ENCODE measurements around the gene HTR4. TPM values are rescaled to one million over a fixed set of nuclear protein-coding genes. Genes with fewer than 3 reads are reported as not detected.

HTR4 gene
- polyA plus RNA-seq, 1 donor (not counting 4 experiments of a cell fraction or from before 2014, with no cell fraction given) = not detected

- TF ChIP-seq EZH2 (IDR thresholded peaks at IDR 0.05; ENCODE audit: low read length) = no peak
- no peak for TF ChIP-seq CTCF (optimal IDR thresholded peaks at IDR 0.05 in 1 of 3, IDR thresholded peaks at IDR 0.05 in 1 of 3, conservative IDR thresholded peaks at IDR 0.05 in 1 of 3; ENCODE audit: extremely low read depth in 1 of 3, insufficient read depth in 2 of 3, low read length in 3 of 3)
- H3K4me1 ChIP-seq (ENCODE audit: control insufficient read depth, extremely low read depth, insufficient read depth, low read length) = no peaks in the 10 kb centered on the region
- no peaks in the 10 kb centered on the region for H3K79me2 ChIP-seq (ENCODE audit: control insufficient read depth, insufficient read depth, low read length)
- H3K4me2 ChIP-seq (ENCODE audit: control insufficient read depth, extremely low read depth, insufficient read depth, low read depth, low read length) = no peak overlapping the region
- no peaks in the 10 kb centered on the region for H3K9me3 ChIP-seq (ENCODE audit: control insufficient read depth, low read depth, low read length)
- DNase-seq (ENCODE audit: low read depth, low spot score) (no peak), FAIRE-seq (no peak)
- H4K20me1 ChIP-seq (ENCODE audit: control insufficient read depth, extremely low read depth, insufficient read depth, low read length) = no peaks in the 10 kb centered on the region
- dilution Hi-C loops (cut with MboI; ENCODE audit: extremely low pct_ligation_motif_present, low sequenced_read_pairs) = no loop called here
- no peak overlapping the region for H3K9ac ChIP-seq (ENCODE audit: control insufficient read depth, extremely low read depth, insufficient read depth, low read length)
- H3K27me3 ChIP-seq (ENCODE audit: control insufficient read depth, extremely low read depth, insufficient read depth, low read length) = no peaks in the 10 kb centered on the region
- no peak overlapping the region for H3K27ac ChIP-seq (ENCODE audit: control insufficient read depth, insufficient read depth, low read length)
- H3K4me3 ChIP-seq (ENCODE audit: control insufficient read depth in 2 of 3, extremely low read depth in 1 of 3, insufficient read depth in 2 of 3, low read depth in 1 of 3, low read length in 3 of 3) = no peak overlapping the region
- no peak overlapping the region for H2AFZ ChIP-seq (ENCODE audit: control insufficient read depth, low read length)
- no peaks in the 10 kb centered on the region for H3K36me3 ChIP-seq (ENCODE audit: control insufficient read depth in 2 of 2, extremely low read depth in 1 of 2, insufficient read depth in 2 of 2, low read length in 2 of 2)
- H3K9me1 ChIP-seq (ENCODE audit: control insufficient read depth, extremely low read depth, insufficient read depth, low read length) = no peaks in the 10 kb centered on the region
Observed at GRCh38 chr5:148697180-148697808, 43.0 kb upstream of the HTR4 start.

GRCh38 chr5:148696187-148697036 lies 42.1 kb upstream of the HTR4 start:
- no peak overlapping the region for H3K4me3 ChIP-seq (ENCODE audit: control insufficient read depth in 2 of 3, extremely low read depth in 1 of 3, insufficient read depth in 2 of 3, low read depth in 1 of 3, low read length in 3 of 3)
- H2AFZ ChIP-seq (ENCODE audit: control insufficient read depth, low read length) = no peak overlapping the region
- no peaks in the 10 kb centered on the region for H3K79me2 ChIP-seq (ENCODE audit: control insufficient read depth, insufficient read depth, low read length)
- dilution Hi-C loops (cut with MboI; ENCODE audit: extremely low pct_ligation_motif_present, low sequenced_read_pairs) = no loop called here
- H3K9me3 ChIP-seq (ENCODE audit: control insufficient read depth, low read depth, low read length) = no peaks in the 10 kb centered on the region
- H3K27me3 ChIP-seq (ENCODE audit: control insufficient read depth, extremely low read depth, insufficient read depth, low read length) = no peaks in the 10 kb centered on the region
- H3K9ac ChIP-seq (ENCODE audit: control insufficient read depth, extremely low read depth, insufficient read depth, low read length) = no peak overlapping the region
- TF ChIP-seq EZH2 (IDR thresholded peaks at IDR 0.05; ENCODE audit: low read length) = no peak
- TF ChIP-seq CTCF (optimal IDR thresholded peaks at IDR 0.05 in 1 of 3, IDR thresholded peaks at IDR 0.05 in 1 of 3, conservative IDR thresholded peaks at IDR 0.05 in 1 of 3; ENCODE audit: extremely low read depth in 1 of 3, insufficient read depth in 2 of 3, low read length in 3 of 3) = no peak
- FAIRE-seq = no peak
- no peaks in the 10 kb centered on the region for H3K4me1 ChIP-seq (ENCODE audit: control insufficient read depth, extremely low read depth, insufficient read depth, low read length)
- no peaks in the 10 kb centered on the region for H4K20me1 ChIP-seq (ENCODE audit: control insufficient read depth, extremely low read depth, insufficient read depth, low read length)
- H3K9me1 ChIP-seq (ENCODE audit: control insufficient read depth, extremely low read depth, insufficient read depth, low read length) = no peaks in the 10 kb centered on the region
- no peak overlapping the region for H3K27ac ChIP-seq (ENCODE audit: control insufficient read depth, insufficient read depth, low read length)
- no peak for DNase-seq (ENCODE audit: low read depth, low spot score)
- H3K4me2 ChIP-seq (ENCODE audit: control insufficient read depth, extremely low read depth, insufficient read depth, low read depth, low read length) = no peak overlapping the region
- H3K36me3 ChIP-seq (ENCODE audit: control insufficient read depth in 2 of 2, extremely low read depth in 1 of 2, insufficient read depth in 2 of 2, low read length in 2 of 2) = no peaks in the 10 kb centered on the region

All from keratinocyte (primary cell).